ENCODE measurements around the gene RPS18. TPM values are rescaled to one million over a fixed set of nuclear protein-coding genes. Genes with fewer than 3 reads are reported as not detected.

The RPS18 gene
- total and polyA plus RNA-seq, 2 of the 4 experiments (the other 2 are of a cell fraction), result 6,577 to 8,417 TPM

- no peak for TF ChIP-seq CTCF (conservative IDR thresholded peaks at IDR 0.05; ENCODE audit: low read depth, low read length)
Observed at GRCh38 chr6:33317669-33318425, 46.0 kb downstream of the RPS18 start, which contains the start of gene ZBTB22 (continued).
